Renal cortical epithelial cell (primary cell): ENCODE measurements around the gene NCOA3. TPM values are rescaled to one million over a fixed set of nuclear protein-coding genes. Genes with fewer than 3 reads are reported as not detected.

Experiments
- DNase-seq: peaks from one replicate; pipeline ENCODE4 v3.0.0-alpha.2; 2011; ENCODE audit warnings: low read depth
- total RNA-seq: library from RNA; depleted of rRNA; stranded (reverse); fragments of >200 nt; gene quantifications from 2 replicates; pipeline ENCODE4 v1.2.3, GENCODE V29; 2014

The NCOA3 gene
- total RNA-seq, 1 donor from 2014 or later: 39.1 TPM

- no peak for DNase-seq
These were observed 203.8 kb downstream of the NCOA3 start for GRCh38 chr20:47705497-47705856.

- DNase-seq: no peak
These were observed 204.7 kb downstream of the NCOA3 start for GRCh38 chr20:47706345-47706744.

Other genes starting within 250 kb of the NCOA3 start
- gene ZMYND8, start 145.2 kb upstream of the NCOA3 start, total RNA-seq: 11.8 and 21.9 TPM in 2 replicates